AG04449 (cell line): ENCODE data around the gene MRPL16.

Source experiments
- CTCF ChIA-PET: fragments of 350-600 bp; formaldehyde crosslinking; extraction: SDS; loops from one replicate; lab custom pipeline; 2021; ENCODE audit warnings: antibody characterized with exemption; lab: Yijun Ruan, JAX
- POLR2A ChIA-PET: fragments of 400-600, 350-600 bp; formaldehyde crosslinking; extraction: SDS; loops from one replicate; lab custom pipeline; 2020; ENCODE audit warnings: antibody characterized with exemption, inconsistent platforms; lab: Yijun Ruan, JAX
- DNase-seq: peaks from one replicate; pipeline ENCODE4 v3.0.0-alpha.2; 2010; ENCODE audit warnings: low read depth, low spot score
- H3K4me3 ChIP-seq: 2 replicates; pipeline ENCODE4 v1.5.1; 2011; ENCODE audit warnings: low read depth, mild to moderate bottlenecking, control low read depth, low read length
- TF ChIP-seq, protein P1 (sequence below): IDR thresholded peaks from one replicate; pipeline ENCODE4 v1.5.1; 2011; ENCODE audit warnings: mild to moderate bottlenecking, moderate library complexity, low read length, control low read depth, inconsistent platforms; ENCODE audit not compliant: insufficient read depth; ENCODE audit errors: missing control alignments

MRPL16 gene

DNA sequence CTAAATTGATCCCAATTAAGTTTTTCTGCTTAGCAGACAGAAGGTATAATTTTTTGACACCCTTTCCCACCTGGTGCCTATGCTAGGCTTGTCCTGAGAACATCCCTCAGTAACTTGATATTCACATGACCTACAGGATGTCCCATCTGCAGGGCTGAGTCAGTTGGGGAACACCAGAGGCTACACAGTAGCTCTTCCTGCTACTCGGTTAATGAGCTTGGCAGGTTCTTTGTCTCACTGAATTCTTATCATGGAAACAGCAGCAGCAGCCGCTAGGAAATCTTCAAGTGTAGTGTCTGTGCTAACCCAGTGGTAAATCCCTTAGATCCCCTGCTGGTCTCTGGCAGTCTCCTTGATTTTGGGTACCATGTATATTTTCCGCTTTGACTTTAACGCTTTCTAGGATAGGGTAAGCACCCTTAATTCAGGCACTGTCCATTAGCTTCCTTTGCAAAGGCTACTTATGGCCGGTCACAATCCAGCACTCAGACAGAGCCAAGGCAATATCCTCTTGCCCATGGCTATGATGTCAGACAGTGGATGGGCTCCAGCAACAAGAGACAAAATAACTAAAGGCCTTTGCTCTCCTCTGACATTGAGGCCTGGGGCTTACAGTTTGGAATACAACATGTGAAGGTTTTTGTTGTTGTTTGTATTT is 8.5 kb downstream of the MRPL16 start:
- TF ChIP-seq, protein P1, sequence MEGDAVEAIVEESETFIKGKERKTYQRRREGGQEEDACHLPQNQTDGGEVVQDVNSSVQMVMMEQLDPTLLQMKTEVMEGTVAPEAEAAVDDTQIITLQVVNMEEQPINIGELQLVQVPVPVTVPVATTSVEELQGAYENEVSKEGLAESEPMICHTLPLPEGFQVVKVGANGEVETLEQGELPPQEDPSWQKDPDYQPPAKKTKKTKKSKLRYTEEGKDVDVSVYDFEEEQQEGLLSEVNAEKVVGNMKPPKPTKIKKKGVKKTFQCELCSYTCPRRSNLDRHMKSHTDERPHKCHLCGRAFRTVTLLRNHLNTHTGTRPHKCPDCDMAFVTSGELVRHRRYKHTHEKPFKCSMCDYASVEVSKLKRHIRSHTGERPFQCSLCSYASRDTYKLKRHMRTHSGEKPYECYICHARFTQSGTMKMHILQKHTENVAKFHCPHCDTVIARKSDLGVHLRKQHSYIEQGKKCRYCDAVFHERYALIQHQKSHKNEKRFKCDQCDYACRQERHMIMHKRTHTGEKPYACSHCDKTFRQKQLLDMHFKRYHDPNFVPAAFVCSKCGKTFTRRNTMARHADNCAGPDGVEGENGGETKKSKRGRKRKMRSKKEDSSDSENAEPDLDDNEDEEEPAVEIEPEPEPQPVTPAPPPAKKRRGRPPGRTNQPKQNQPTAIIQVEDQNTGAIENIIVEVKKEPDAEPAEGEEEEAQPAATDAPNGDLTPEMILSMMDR = no peak
- no peak overlapping the region for H3K4me3 ChIP-seq
- CTCF ChIA-PET = interaction anchor here (0.8 to 9.8 kb wide), 24 partner anchors 8 to 265 kb away, joined by 3 to 216 read pairs (median 4); partner anchors contain the start of genes MRPL16 and STX3
- no peak for DNase-seq
- POLR2A ChIA-PET = interaction anchor here (1.0 kb wide), 1 partner anchor 47 kb away, joined by 5 read pairs; the partner anchor contains the start of gene STX3

GRCh38 chr11:59801160-59801706 is 9.3 kb downstream of the MRPL16 start:
- ChIA-PET CTCF (interaction anchor here (0.8 to 9.8 kb wide), 23 partner anchors 8 to 264 kb away, joined by 3 to 216 read pairs (median 5); partner anchors contain the start of genes MRPL16 and STX3), POLR2A (interaction anchor here (1.0 kb wide), 1 partner anchor 46 kb away, joined by 5 read pairs; the partner anchor contains the start of gene STX3)
- TF ChIP-seq, protein P1 = no peak
- H3K4me3 ChIP-seq = no peak overlapping the region
- DNase-seq = no peak

GRCh38 chr11:59800390-59801025 is 10.1 kb downstream of the MRPL16 start:
- H3K4me3 ChIP-seq = no peak overlapping the region
- TF ChIP-seq, protein P1 = no peak
- ChIA-PET CTCF (interaction anchor here (1.0 to 9.8 kb wide), 7 partner anchors 10 to 263 kb away, joined by 3 to 216 read pairs (median 5); partner anchors contain the start of genes MRPL16 and STX3), POLR2A (no interaction called here)
- DNase-seq = no peak

DNA sequence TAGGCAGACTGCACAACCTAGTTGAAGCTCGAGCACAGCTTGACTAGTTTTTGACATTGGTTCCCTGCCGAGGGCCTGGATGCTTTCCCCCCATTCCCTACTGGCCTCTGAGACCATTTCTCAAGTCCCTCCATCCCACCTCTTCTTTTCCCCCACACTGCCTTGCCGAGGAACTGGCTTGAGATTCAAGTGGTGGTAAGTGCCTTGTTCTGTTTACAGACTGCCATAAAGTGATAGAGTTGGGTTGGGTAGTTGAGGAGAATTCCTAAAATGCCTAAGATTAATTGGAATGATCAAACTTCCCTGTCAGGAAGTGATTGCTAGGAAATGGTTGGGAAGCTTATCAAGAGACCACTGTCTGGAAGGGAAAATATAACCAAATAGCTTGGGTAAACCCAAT is 16.2 kb downstream of the MRPL16 start:
- ChIA-PET POLR2A (no interaction called here), CTCF (no interaction called here)
- no peak for DNase-seq
- H3K4me3 ChIP-seq = no peak overlapping the region
- TF ChIP-seq, protein P1 = no peak

GRCh38 chr11:59792507-59792906 is 18.1 kb downstream of the MRPL16 start:
- POLR2A ChIA-PET = no interaction called here
- CTCF ChIA-PET = interaction anchor here (0.7 to 1.3 kb wide), 2 partner anchors 9 kb away, joined by 5 to 7 read pairs; no protein-coding TSS in a partner anchor

More at GRCh38 chr11:59792507-59792906, 18.1 kb downstream of the MRPL16 start:
- TF ChIP-seq, protein P1 = no peak
- H3K4me3 ChIP-seq = no peak overlapping the region
- DNase-seq = no peak
